CD4-positive, alpha-beta T cell treated with Interleukin-1 beta for 1 hour (primary cell): ENCODE measurements around the gene FLOT2.
"Not testable (repeated sequence)": the region's sequence is repeated elsewhere in the genome, so short reads cannot be mapped to it uniquely, and the experiment has no call there.

ENCODE experiments used
- DNase-seq, 2 donors: peaks; one replicate each; pipeline ENCODE4 v3.0.0-alpha.2; 2020 to 2022

The FLOT2 gene

GRCh38 chr17:28867276-28867675 lies 30.3 kb downstream of the FLOT2 start:
- DNase-seq: no peak

GRCh38 chr17:28865946-28866752 lies 31.4 kb downstream of the FLOT2 start:
- no peak for DNase-seq

GRCh38 chr17:28864991-28865849 lies 32.3 kb downstream of the FLOT2 start:
- no peak for DNase-seq

GRCh38 chr17:28863953-28864352 lies 33.6 kb downstream of the FLOT2 start:
- DNase-seq: no peak

- no peak for DNase-seq
Measured at GRCh38 chr17:28862561-28862960, 35.0 kb downstream of the FLOT2 start.

- no peak for DNase-seq
Measured at GRCh38 chr17:28861393-28862203, 35.9 kb downstream of the FLOT2 start.

GRCh38 chr17:28860363-28860808 lies 37.1 kb downstream of the FLOT2 start:
- DNase-seq: no peak

- DNase-seq: no peak
Measured at GRCh38 chr17:28858801-28859355, 38.7 kb downstream of the FLOT2 start.

- no peak for DNase-seq
Measured at GRCh38 chr17:28857905-28858800, 39.4 kb downstream of the FLOT2 start.

GRCh38 chr17:28856028-28856574 lies 41.4 kb downstream of the FLOT2 start:
- no peak for DNase-seq

GRCh38 chr17:28855336-28855679 lies 42.2 kb downstream of the FLOT2 start:
- no peak for DNase-seq

- peak; percentile 82 for DNase-seq
Measured at GRCh38 chr17:28854457-28855335, 42.8 kb downstream of the FLOT2 start, which contains the start of gene ERAL1. ERAL1 (plus strand) TSS chr17:28855016; CDS start chr17:28855035, 19 bp downstream.

- no peak for DNase-seq
Measured at GRCh38 chr17:28853295-28853694, 44.2 kb downstream of the FLOT2 start.

GRCh38 chr17:28849281-28849680 lies 48.3 kb downstream of the FLOT2 start:
- no peak for DNase-seq

- DNase-seq: peak; percentile 54 to 57
Measured at GRCh38 chr17:28848667-28849066, 48.9 kb downstream of the FLOT2 start.

- not testable (repeated sequence) for DNase-seq
Measured at GRCh38 chr17:28846699-28847098, 50.8 kb downstream of the FLOT2 start.

- no peak for DNase-seq
Measured at GRCh38 chr17:28846231-28846630, 51.3 kb downstream of the FLOT2 start.

GRCh38 chr17:28843816-28844148 lies 53.8 kb downstream of the FLOT2 start:
- no peak for DNase-seq

GRCh38 chr17:28842282-28843012 lies 55.1 kb downstream of the FLOT2 start, which contains the start of gene FAM222B:
FAM222B (minus strand) TSS chr17:28842790; CDS start chr17:28766667, 76,123 bp downstream.
- DNase-seq: peak; percentile 89 to 91
